ENCODE measurements around the gene ZKSCAN3. TPM values are rescaled to one million over a fixed set of nuclear protein-coding genes. Genes with fewer than 3 reads are reported as not detected.

ZKSCAN3 gene
- total RNA-seq, 2 experiments from 2014 or later, result 3.2 to 6.7 TPM

DNA sequence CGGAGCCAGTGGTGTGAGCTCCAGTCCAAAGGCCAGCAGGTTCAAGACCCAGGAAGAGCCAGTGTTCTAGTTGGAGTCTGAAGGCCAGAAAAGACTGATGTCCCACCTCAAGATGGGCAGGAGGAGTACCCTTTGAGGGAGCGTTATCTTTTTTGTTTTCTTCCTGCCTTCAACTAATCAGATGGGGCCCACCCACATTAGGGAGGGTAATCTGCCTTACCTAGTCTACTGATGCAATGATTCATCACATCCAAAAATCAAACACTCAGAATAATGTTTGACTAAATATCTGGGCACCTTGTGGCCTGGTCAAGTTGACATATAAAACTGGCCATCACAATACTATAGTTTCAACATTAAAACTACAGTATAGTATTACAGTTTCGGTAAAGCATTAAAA lies 19.7 kb downstream of the ZKSCAN3 start:
- Histone ChIP-seq H3K4me1 (ENCODE audit: insufficient read depth, low read length, poor library complexity, severe bottlenecking) (peaks cover 7% of the 10 kb centered on the region), H3K4me2 (ENCODE audit: low read length) (no peak overlapping the region), H3K9me3 (ENCODE audit: low read length) (no peaks in the 10 kb centered on the region), H3K9me2 (ENCODE audit: insufficient read depth, low read length) (no peaks in the 10 kb centered on the region), H3K79me2 (ENCODE audit: insufficient read depth, low read depth, low read length) (no peaks in the 10 kb centered on the region), H4K20me1 (ENCODE audit: insufficient read depth, low read length) (no peaks in the 10 kb centered on the region), H2AFZ (ENCODE audit: low read length) (no peak overlapping the region), H3K27ac (ENCODE audit: low read depth, low read length, poor library complexity, severe bottlenecking) (no peak overlapping the region), H3K36me3 (ENCODE audit: insufficient read depth, low read length) (peaks cover 12% of the 10 kb centered on the region), H3K4me3 (ENCODE audit: low read depth, low read length, poor library complexity, severe bottlenecking) (no peak overlapping the region)
- intact Hi-C loops (cut with micrococcal nuclease; ENCODE audit: unreplicated experiment), result no loop called here
- TF ChIP-seq, protein P1, sequence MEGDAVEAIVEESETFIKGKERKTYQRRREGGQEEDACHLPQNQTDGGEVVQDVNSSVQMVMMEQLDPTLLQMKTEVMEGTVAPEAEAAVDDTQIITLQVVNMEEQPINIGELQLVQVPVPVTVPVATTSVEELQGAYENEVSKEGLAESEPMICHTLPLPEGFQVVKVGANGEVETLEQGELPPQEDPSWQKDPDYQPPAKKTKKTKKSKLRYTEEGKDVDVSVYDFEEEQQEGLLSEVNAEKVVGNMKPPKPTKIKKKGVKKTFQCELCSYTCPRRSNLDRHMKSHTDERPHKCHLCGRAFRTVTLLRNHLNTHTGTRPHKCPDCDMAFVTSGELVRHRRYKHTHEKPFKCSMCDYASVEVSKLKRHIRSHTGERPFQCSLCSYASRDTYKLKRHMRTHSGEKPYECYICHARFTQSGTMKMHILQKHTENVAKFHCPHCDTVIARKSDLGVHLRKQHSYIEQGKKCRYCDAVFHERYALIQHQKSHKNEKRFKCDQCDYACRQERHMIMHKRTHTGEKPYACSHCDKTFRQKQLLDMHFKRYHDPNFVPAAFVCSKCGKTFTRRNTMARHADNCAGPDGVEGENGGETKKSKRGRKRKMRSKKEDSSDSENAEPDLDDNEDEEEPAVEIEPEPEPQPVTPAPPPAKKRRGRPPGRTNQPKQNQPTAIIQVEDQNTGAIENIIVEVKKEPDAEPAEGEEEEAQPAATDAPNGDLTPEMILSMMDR (conservative IDR thresholded peaks at IDR 0.05; ENCODE audit: low read length), result no peak
- TF ChIP-seq EZH2phosphoT487 (IDR thresholded peaks at IDR 0.05; ENCODE audit: borderline replicate concordance, low read depth, low read length), result no peak
- BruUV-seq (replicated peaks), result no TSS peak
- ChIA-PET CTCF (ENCODE audit: unreplicated experiment) (no interaction called here), POLR2A (no interaction called here)
- no peak for DNase-seq (ENCODE audit: low spot score)

DNA sequence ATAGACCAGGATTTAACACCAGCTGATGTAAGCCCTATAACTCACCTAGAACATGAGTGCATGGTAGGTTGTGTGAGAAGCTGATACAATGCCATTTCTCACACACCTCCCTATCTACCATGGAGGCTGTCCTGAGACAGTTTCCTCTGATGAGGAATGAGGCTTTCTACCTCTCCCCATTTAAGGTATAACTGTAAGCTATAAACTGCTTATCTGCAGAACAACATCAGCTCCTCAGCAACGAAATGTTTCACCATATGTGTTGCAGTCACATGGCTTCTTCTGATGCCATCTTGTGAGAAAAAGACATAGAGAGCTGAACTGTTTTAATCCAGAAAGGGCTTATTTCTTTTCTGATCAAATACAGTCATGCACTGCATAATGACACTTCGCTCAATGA lies 20.7 kb downstream of the ZKSCAN3 start:
- no peaks in the 10 kb centered on the region for H3K9me2 ChIP-seq (ENCODE audit: insufficient read depth, low read length)
- H3K79me2 ChIP-seq (ENCODE audit: insufficient read depth, low read depth, low read length), result no peaks in the 10 kb centered on the region
- no peak overlapping the region for H3K4me3 ChIP-seq (ENCODE audit: low read depth, low read length, poor library complexity, severe bottlenecking)
- BruUV-seq (replicated peaks), result no TSS peak
- TF ChIP-seq, protein P1 (conservative IDR thresholded peaks at IDR 0.05; ENCODE audit: low read length), result no peak
- TF ChIP-seq EZH2phosphoT487 (IDR thresholded peaks at IDR 0.05; ENCODE audit: borderline replicate concordance, low read depth, low read length), result no peak
- DNase-seq (ENCODE audit: low spot score), result no peak
- peaks cover 19% of the 10 kb centered on the region for H3K36me3 ChIP-seq (ENCODE audit: insufficient read depth, low read length)
- no peaks in the 10 kb centered on the region for H3K9me3 ChIP-seq (ENCODE audit: low read length)
- no peaks in the 10 kb centered on the region for H4K20me1 ChIP-seq (ENCODE audit: insufficient read depth, low read length)
- H3K27ac ChIP-seq (ENCODE audit: low read depth, low read length, poor library complexity, severe bottlenecking), result no peak overlapping the region
- H3K4me2 ChIP-seq (ENCODE audit: low read length), result no peak overlapping the region
- H2AFZ ChIP-seq (ENCODE audit: low read length), result no peak overlapping the region
- H3K4me1 ChIP-seq (ENCODE audit: insufficient read depth, low read length, poor library complexity, severe bottlenecking), result peaks cover 7% of the 10 kb centered on the region
- CTCF ChIA-PET (ENCODE audit: unreplicated experiment), result no interaction called here
- intact Hi-C loops (cut with micrococcal nuclease; ENCODE audit: unreplicated experiment), result no loop called here
- POLR2A ChIA-PET, result interaction anchor here (0.6 to 1.4 kb wide), 4 partner anchors 12 to 91 kb away, joined by 3 to 5 read pairs (median 3); no protein-coding TSS in a partner anchor

DNA sequence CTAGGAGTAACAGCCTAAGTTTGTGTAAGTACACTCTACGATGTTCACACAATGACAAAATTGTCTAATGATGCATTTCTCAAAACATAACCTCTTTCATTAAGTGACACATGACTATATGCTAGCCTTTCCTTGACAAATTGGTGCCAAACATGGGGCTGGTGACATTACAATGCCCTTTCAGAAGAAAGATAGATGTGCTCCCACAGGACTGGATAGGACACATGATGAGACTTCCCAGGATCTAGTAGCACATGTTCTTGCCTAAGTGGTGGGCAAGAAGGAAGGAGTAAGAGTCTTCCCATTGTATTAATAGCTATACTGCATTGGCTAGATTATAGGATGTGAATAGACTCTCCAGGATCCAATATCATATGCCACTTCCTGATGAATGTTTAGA lies 21.5 kb downstream of the ZKSCAN3 start:
- intact Hi-C loops (cut with micrococcal nuclease; ENCODE audit: unreplicated experiment), result no loop called here
- H3K4me2 ChIP-seq (ENCODE audit: low read length), result no peak overlapping the region
- no peak for DNase-seq (ENCODE audit: low spot score)
- no peaks in the 10 kb centered on the region for H3K79me2 ChIP-seq (ENCODE audit: insufficient read depth, low read depth, low read length)
- no TSS peak for BruUV-seq (replicated peaks)
- ChIA-PET CTCF (ENCODE audit: unreplicated experiment) (no interaction called here), POLR2A (interaction anchor here (0.6 to 1.4 kb wide), 3 partner anchors 12 to 359 kb away, joined by 3 to 5 read pairs (median 3); no protein-coding TSS in a partner anchor)
- no peak overlapping the region for H2AFZ ChIP-seq (ENCODE audit: low read length)
- H3K4me3 ChIP-seq (ENCODE audit: low read depth, low read length, poor library complexity, severe bottlenecking), result no peak overlapping the region
- no peak for TF ChIP-seq EZH2phosphoT487 (IDR thresholded peaks at IDR 0.05; ENCODE audit: borderline replicate concordance, low read depth, low read length)
- TF ChIP-seq, protein P1 (conservative IDR thresholded peaks at IDR 0.05; ENCODE audit: low read length), result no peak
- no peaks in the 10 kb centered on the region for H4K20me1 ChIP-seq (ENCODE audit: insufficient read depth, low read length)
- no peaks in the 10 kb centered on the region for H3K9me3 ChIP-seq (ENCODE audit: low read length)
- H3K4me1 ChIP-seq (ENCODE audit: insufficient read depth, low read length, poor library complexity, severe bottlenecking), result peaks cover 7% of the 10 kb centered on the region
- H3K36me3 ChIP-seq (ENCODE audit: insufficient read depth, low read length), result peaks cover 23% of the 10 kb centered on the region
- H3K9me2 ChIP-seq (ENCODE audit: insufficient read depth, low read length), result no peaks in the 10 kb centered on the region
- no peak overlapping the region for H3K27ac ChIP-seq (ENCODE audit: low read depth, low read length, poor library complexity, severe bottlenecking)
